Effector CD8-positive, alpha-beta T cell (primary cell): Measurements from ENCODE around the gene ATP10B.

Experiments used
- DNase-seq: peaks from one replicate; lab custom pipeline; 2025; lab: John Stamatoyannopoulos, UW

Gene ATP10B

GRCh38 chr5:160513485-160513884 is 338.5 kb downstream of the ATP10B start:
- no peak for DNase-seq
